K562 (cell line): ENCODE results near the gene PPP1R13L. TPM values are rescaled to one million over a fixed set of nuclear protein-coding genes. Genes with fewer than 3 reads are reported as not detected.

Experiments used
- ADNP ChIP-seq: fragments of 200-800 bp; sonication (Bioruptor generic); IDR thresholded peaks from 2 replicates; pipeline ENCODE4 v1.6.1; 2016; ENCODE audit warnings: missing genetic modification characterization, missing compliant biosample characterization
- ATF3 ChIP-seq, 2 experiments: fragments of 450-650 bp in 1 of 2; sonication (generic) in 1 of 2; formaldehyde crosslinking in 1 of 2; IDR thresholded peaks in 1 of 2; conservative IDR thresholded peaks in 1 of 2; 2 replicates each; pipeline versions ENCODE4 v1.6.1 to v1.8.1; 2016 to 2023; ENCODE audit warnings: mild to moderate bottlenecking in 2 of 2, moderate library complexity in 2 of 2, inconsistent platforms in 1 of 2, missing genetic modification reagents in 1 of 2
- BCL6 ChIP-seq: fragments of 250-450 bp; sonication (Bioruptor Pico); IDR thresholded peaks from 2 replicates; pipeline ENCODE4 v1.4.0; 2020
- DNMT1 ChIP-seq: fragments of 450-650 bp; IDR thresholded peaks from 2 replicates; pipeline ENCODE4 v1.6.1; 2016; ENCODE audit warnings: antibody characterized with exemption, mild to moderate bottlenecking
- DPF2 ChIP-seq: fragments of 450-650 bp; IDR thresholded peaks from 2 replicates; pipeline ENCODE4 v1.6.1; 2016
- KDM2B ChIP-seq: fragments of 250-450 bp; sonication (Bioruptor Pico); IDR thresholded peaks from 2 replicates; pipeline ENCODE4 v1.8.0; 2021; ENCODE audit warnings: mild to moderate bottlenecking, moderate library complexity
- MAX ChIP-seq: sonication (generic); formaldehyde crosslinking; IDR thresholded peaks from 2 replicates; pipeline ENCODE4 v1.9.0; 2022; ENCODE audit warnings: mild to moderate bottlenecking, missing genetic modification reagents
- REST ChIP-seq, 2 experiments: fragments of 450-650 bp; formaldehyde crosslinking in 1 of 2; IDR thresholded peaks; 2 replicates each; pipeline versions ENCODE4 v1.4.0 to v1.6.1; 2014 to 2020; ENCODE audit warnings: mild to moderate bottlenecking in 2 of 2, borderline replicate concordance in 1 of 2, low read depth in 1 of 2
- SPI1 ChIP-seq: IDR thresholded peaks from 2 replicates; pipeline ENCODE4 v1.6.1; 2011; ENCODE audit warnings: low read depth, low read length, control low read depth, borderline replicate concordance
- ZNF133 ChIP-seq: fragments of 250-450 bp; sonication (Bioruptor Pico); IDR thresholded peaks from 2 replicates; pipeline ENCODE4 v1.4.0; 2020; ENCODE audit warnings: mild to moderate bottlenecking
- ZNF197 ChIP-seq: fragments of 200-800 bp; sonication (Bioruptor generic); IDR thresholded peaks from 2 replicates; pipeline ENCODE4 v1.6.1; 2016; ENCODE audit warnings: low read depth, missing genetic modification characterization, missing compliant biosample characterization
- polyA plus RNA-seq, 8 experiments: library from polyadenylated mRNA; depleted of rRNA in 4 of 8; stranded (reverse) in 5 of 8; unstranded in 3 of 8; fragments of >200 nt; fragmentation: Nextera tagmentation in 2 of 8; fragmentation: Illumina TruSeq in 1 of 8; extraction: Ambion mirVana in 2 of 8; extraction: Trizol in 1 of 8; gene quantifications; 2 replicates each; pipeline versions ENCODE4 v1.2.1 to v1.2.3, GENCODE V29; 2011 to 2014; ENCODE audit warnings: inconsistent platforms in 1 of 8, missing spikeins in 1 of 8
- total RNA-seq, 7 experiments: library from RNA; depleted of rRNA in 6 of 7; stranded (reverse); fragments of >200 nt in 6 of 7; fragmentation: Illumina TruSeq in 2 of 7; extraction: Trizol in 2 of 7; gene quantifications; 2 replicates each; pipeline versions ENCODE4 v1.2.1 to v1.2.3, GENCODE V29; 2011 to 2021; ENCODE audit warnings: low replicate concordance in 1 of 7

The PPP1R13L gene
- total and polyA plus RNA-seq, 9 of the 15 experiments (the other 6 are each of a cell fraction or from before 2014, with no cell fraction given): 0.32 to 6.7 (median 2.0) TPM

- TF ChIP-seq REST (IDR thresholded peaks at IDR 0.05; ENCODE audit: borderline replicate concordance) (no peak), REST (CRISPR knock-in tag; IDR thresholded peaks at IDR 0.05; ENCODE audit: low read depth) (no peak), BCL6 (CRISPR knock-in tag) (no peak), SPI1 (peak; percentile 98), DPF2 (peak; percentile 89), MAX (no peak), ZNF133 (CRISPR knock-in tag) (no peak), ATF3 (IDR thresholded peaks at IDR 0.05) (peak; percentile 48), ATF3 (CRISPR knock-in tag; conservative IDR thresholded peaks at IDR 0.05) (no peak), KDM2B (CRISPR knock-in tag) (no peak), DNMT1 (no peak), ADNP (tag) (peak; percentile 99), ZNF197 (peak; percentile 69)
Observed at GRCh38 chr19:45442778-45443461, 38.1 kb upstream of the PPP1R13L start (continued).
